GM12891 (cell line): ENCODE data around the gene GADD45B.

ENCODE experiments used
- PAX5 ChIP-seq: IDR thresholded peaks from 2 replicates; pipeline ENCODE4 v1.6.1; 2011; ENCODE audit warnings: low read length, moderate library complexity, mild to moderate bottlenecking; ENCODE audit not compliant: insufficient read depth, severe bottlenecking
- POLR2A ChIP-seq: IDR thresholded peaks from 2 replicates; pipeline ENCODE4 v1.6.1; 2011; ENCODE audit warnings: low read depth, low read length, control low read depth
- POLR2AphosphoS5 ChIP-seq: IDR thresholded peaks from 2 replicates; pipeline ENCODE4 v1.6.1; 2011; ENCODE audit warnings: low read depth, low read length, control low read depth

DNA sequence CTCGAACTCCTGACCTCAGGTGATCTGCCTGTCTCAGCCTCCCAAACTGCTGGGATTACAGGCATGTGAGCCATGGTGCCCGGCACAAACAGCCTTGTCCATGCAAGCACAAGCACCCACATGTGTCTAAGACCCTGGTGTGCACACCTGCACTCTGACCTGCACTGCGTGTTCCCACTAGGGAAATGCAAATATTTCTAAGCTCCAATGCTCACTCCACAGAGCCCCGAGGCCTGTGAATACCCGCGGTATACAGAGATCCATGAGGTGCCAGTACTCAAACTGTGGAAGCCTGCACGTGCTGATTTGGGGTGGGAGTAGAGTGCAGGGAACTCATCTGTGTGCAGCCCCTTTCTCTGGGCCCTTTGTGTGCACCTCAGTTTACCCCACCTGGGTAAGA is 14.7 kb downstream of the GADD45B start:
- TF ChIP-seq POLR2A (no peak), POLR2AphosphoS5 (no peak), PAX5 (no peak)
